Vagina (tissue), 2 donors: Measurements from ENCODE around the gene RBBP5.

Source experiments
- POLR2A ChIP-seq, 2 donors: fragments of 450-650 bp; IDR thresholded peaks; one replicate each; pipeline ENCODE4 v1.6.1; 2017; ENCODE audit warnings: antibody characterized with exemption in 2 of 2, mild to moderate bottlenecking in 2 of 2, moderate library complexity in 2 of 2
- POLR2AphosphoS5 ChIP-seq, 2 donors: sonication (generic); formaldehyde crosslinking; IDR thresholded peaks; one replicate each; pipeline ENCODE4 v1.9.0; 2017; ENCODE audit warnings: antibody characterized with exemption in 2 of 2, mild to moderate bottlenecking in 2 of 2, low read depth in 1 of 2; ENCODE audit not compliant: insufficient read depth in 1 of 2
- TF ChIP-seq, protein P1 (sequence below), 3 experiments: fragments of 450-650 bp in 2 of 3; fragments of 200-600 bp in 1 of 3; sonication (generic) in 1 of 3; IDR thresholded peaks; one replicate each; pipeline ENCODE4 v1.5.1; 2017 to 2019; ENCODE audit warnings: antibody characterized with exemption in 3 of 3, mild to moderate bottlenecking in 2 of 3, moderate library complexity in 2 of 3

DNA sequence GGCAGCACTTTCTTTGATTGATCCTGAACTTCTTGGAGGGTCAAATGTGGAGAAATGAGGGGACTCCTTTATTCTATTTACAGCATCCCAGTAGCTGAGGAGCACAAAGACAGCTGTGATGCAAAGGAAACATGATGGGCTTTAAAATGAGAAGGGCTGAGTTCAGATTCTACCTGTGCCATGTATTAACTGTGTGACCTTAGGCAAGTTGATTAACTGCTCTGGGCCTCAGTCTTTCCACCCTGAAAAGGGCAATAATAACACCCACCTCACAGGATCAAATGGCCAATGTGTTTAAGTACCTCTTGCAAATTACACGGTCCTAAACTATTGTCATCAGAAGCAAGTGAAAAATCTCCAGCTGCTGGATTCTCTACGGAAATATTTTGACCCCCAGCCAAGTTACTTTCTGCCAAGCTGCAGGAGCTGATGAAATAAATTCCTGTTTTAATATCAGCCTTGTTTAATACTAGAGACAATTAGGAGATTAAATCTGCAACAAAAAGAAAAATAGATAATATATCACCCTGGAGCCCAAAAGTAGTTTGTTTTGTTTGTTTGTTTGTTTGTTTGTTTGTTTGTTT lies 53.2 kb downstream of the RBBP5 start:
- TF ChIP-seq, protein P1, sequence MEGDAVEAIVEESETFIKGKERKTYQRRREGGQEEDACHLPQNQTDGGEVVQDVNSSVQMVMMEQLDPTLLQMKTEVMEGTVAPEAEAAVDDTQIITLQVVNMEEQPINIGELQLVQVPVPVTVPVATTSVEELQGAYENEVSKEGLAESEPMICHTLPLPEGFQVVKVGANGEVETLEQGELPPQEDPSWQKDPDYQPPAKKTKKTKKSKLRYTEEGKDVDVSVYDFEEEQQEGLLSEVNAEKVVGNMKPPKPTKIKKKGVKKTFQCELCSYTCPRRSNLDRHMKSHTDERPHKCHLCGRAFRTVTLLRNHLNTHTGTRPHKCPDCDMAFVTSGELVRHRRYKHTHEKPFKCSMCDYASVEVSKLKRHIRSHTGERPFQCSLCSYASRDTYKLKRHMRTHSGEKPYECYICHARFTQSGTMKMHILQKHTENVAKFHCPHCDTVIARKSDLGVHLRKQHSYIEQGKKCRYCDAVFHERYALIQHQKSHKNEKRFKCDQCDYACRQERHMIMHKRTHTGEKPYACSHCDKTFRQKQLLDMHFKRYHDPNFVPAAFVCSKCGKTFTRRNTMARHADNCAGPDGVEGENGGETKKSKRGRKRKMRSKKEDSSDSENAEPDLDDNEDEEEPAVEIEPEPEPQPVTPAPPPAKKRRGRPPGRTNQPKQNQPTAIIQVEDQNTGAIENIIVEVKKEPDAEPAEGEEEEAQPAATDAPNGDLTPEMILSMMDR (IDR thresholded peaks at IDR 0.05), result no peak
- TF ChIP-seq POLR2A (IDR thresholded peaks at IDR 0.05) (no peak), POLR2AphosphoS5 (IDR thresholded peaks at IDR 0.05; ENCODE audit: insufficient read depth in 1 of 2, low read depth in 1 of 2) (no peak)
